Ishikawa (cell line): ENCODE measurements around the gene RPL9.
A peak's percentile ranks its signal among the peaks of the same experiment; 100 is the strongest.

Experiments used
- CEBPB ChIP-seq: IDR thresholded peaks from 2 replicates; pipeline ENCODE4 v1.6.1; 2012
- CREB1 ChIP-seq: IDR thresholded peaks from 2 replicates; pipeline ENCODE4 v1.6.1; 2012; ENCODE audit warnings: low read depth
- EGR1 ChIP-seq: IDR thresholded peaks from 2 replicates; pipeline ENCODE4 v1.6.1; 2012
- EP300 ChIP-seq: IDR thresholded peaks from 2 replicates; pipeline ENCODE4 v1.6.1; 2012; ENCODE audit warnings: borderline replicate concordance
- FOXM1 ChIP-seq: IDR thresholded peaks from 2 replicates; pipeline ENCODE4 v1.6.1; 2012; ENCODE audit warnings: low read depth, borderline replicate concordance
- NFIC ChIP-seq: IDR thresholded peaks from 2 replicates; pipeline ENCODE4 v1.6.1; 2012
- RAD21 ChIP-seq: IDR thresholded peaks from 2 replicates; pipeline ENCODE4 v1.6.1; 2012; ENCODE audit warnings: low read depth
- TAF1 ChIP-seq: IDR thresholded peaks from 2 replicates; pipeline ENCODE4 v1.6.1; 2012; ENCODE audit warnings: low read depth, mild to moderate bottlenecking
- TCF12 ChIP-seq: IDR thresholded peaks from 2 replicates; pipeline ENCODE4 v1.6.1; 2012; ENCODE audit warnings: low read depth
- TEAD4 ChIP-seq: IDR thresholded peaks from 2 replicates; pipeline ENCODE4 v1.6.1; 2012
- YY1 ChIP-seq: IDR thresholded peaks from 2 replicates; pipeline ENCODE4 v1.6.1; 2012; ENCODE audit warnings: low read depth
- ZBTB7A ChIP-seq: IDR thresholded peaks from 2 replicates; pipeline ENCODE4 v1.6.1; 2012; ENCODE audit warnings: low read depth
- TF ChIP-seq, protein P1 (sequence below): IDR thresholded peaks from 2 replicates; pipeline ENCODE4 v1.6.1; 2012; ENCODE audit warnings: low read depth, mild to moderate bottlenecking
- TF ChIP-seq, protein P2 (sequence below): IDR thresholded peaks from 2 replicates; pipeline ENCODE4 v1.6.1; 2012
- TF ChIP-seq, protein P3 (sequence below): IDR thresholded peaks from 2 replicates; pipeline ENCODE4 v1.6.1; 2012

The RPL9 gene

DNA sequence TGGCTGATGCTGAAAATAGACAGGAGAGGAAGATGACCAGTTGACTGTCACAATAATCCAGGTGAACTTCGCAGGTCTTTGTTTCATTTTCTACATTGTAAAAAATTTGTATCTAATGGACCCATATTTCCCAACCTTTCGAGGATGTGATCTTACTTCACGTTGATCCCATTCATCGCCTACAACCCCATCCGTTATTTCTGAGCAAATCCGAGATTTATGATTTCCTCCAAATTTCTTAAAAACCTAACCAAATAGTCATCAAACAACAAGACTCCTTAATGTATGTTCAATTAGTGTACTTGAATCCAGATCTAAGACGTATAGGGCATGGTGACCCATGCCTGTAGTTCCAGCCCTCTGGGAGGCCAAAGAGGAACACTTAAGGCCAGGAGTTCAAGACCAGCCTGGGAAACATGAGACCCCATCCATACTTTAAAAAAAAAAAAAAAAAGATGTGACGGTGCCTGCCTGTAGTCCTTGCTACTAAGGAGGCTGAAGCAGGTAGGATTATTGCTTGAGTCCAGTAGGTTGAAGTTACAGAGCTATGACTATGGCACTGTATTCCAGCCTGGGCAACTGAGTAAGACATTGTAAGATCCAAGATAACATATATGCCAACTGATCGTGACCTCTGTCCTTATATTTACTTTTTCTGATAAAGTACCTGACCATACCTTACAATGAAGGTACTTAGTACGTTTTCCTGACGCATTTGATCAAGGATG, 5.7 kb downstream of the RPL9 start:
- TF ChIP-seq CEBPB (no peak), ZBTB7A (no peak), EGR1 (no peak), TEAD4 (no peak)
- TF ChIP-seq, protein P1, sequence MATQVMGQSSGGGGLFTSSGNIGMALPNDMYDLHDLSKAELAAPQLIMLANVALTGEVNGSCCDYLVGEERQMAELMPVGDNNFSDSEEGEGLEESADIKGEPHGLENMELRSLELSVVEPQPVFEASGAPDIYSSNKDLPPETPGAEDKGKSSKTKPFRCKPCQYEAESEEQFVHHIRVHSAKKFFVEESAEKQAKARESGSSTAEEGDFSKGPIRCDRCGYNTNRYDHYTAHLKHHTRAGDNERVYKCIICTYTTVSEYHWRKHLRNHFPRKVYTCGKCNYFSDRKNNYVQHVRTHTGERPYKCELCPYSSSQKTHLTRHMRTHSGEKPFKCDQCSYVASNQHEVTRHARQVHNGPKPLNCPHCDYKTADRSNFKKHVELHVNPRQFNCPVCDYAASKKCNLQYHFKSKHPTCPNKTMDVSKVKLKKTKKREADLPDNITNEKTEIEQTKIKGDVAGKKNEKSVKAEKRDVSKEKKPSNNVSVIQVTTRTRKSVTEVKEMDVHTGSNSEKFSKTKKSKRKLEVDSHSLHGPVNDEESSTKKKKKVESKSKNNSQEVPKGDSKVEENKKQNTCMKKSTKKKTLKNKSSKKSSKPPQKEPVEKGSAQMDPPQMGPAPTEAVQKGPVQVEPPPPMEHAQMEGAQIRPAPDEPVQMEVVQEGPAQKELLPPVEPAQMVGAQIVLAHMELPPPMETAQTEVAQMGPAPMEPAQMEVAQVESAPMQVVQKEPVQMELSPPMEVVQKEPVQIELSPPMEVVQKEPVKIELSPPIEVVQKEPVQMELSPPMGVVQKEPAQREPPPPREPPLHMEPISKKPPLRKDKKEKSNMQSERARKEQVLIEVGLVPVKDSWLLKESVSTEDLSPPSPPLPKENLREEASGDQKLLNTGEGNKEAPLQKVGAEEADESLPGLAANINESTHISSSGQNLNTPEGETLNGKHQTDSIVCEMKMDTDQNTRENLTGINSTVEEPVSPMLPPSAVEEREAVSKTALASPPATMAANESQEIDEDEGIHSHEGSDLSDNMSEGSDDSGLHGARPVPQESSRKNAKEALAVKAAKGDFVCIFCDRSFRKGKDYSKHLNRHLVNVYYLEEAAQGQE = no peak

DNA sequence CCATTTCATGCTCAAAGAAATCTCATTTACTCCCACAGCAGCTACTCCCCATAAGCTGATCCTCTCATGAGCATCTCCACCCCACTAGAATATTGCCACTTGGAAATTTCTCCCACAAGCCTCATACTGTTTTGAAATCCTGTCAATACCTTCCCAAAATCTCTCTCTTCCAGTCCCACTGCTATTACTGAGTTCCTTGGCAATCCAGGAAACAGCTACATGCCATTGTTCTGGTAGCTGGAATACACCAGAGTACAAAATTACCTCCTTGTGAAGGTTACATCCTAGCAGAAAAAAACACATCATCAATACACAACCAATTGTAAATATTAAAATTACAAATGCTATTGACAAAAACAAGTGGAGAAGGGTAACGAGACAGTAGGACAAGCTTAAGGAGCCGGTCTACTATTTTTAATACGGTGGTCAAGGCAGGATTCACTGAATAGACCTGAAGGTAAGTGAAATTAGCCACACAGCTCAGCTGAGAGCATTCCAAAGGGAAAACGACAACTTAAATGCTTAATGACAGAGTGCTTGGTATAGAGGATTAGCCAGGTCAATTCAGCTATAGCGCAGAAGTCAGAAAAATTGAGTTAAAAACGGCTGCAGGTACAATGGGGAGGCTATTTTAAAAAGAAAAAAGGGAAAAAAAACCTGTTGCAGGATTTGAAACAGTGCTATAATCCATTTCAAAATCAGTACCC, 6.4 kb downstream of the RPL9 start:
- TF ChIP-seq TAF1 (0 out of 2 replicates have a peak, but pooled peaks have one; percentile 18), ZBTB7A (no peak)

DNA sequence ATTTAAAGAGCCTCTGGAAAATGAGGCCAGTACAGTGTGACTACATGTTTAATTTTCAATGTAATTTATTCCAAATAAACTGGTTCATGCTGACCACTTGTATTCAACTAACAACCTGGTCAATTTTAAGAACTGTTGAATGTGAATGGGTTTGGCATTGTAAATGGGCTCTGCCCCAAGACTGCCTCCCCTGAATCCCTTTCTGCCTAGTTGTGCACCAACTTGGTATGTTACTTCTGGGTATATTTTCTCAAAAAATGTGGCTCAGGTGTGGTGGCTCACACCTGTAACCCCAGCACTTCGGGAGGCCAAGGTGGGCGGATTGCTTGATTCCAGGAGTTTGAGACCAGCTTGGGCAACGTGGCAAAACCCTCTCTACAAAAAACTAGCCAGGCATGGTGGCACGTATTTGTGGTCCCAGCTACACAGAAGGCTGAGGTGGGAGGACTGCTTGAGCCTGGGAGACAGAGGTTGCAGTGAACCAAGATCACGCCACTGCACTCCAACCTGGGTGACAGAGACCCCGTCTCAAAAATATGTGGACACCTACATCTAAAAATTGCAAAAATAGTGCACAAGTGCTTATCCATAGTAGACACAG, 7.2 kb downstream of the RPL9 start:
- TF ChIP-seq, protein P2, sequence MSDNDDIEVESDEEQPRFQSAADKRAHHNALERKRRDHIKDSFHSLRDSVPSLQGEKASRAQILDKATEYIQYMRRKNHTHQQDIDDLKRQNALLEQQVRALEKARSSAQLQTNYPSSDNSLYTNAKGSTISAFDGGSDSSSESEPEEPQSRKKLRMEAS = no peak
- TF ChIP-seq EP300 = no peak
- TF ChIP-seq, protein P3, sequence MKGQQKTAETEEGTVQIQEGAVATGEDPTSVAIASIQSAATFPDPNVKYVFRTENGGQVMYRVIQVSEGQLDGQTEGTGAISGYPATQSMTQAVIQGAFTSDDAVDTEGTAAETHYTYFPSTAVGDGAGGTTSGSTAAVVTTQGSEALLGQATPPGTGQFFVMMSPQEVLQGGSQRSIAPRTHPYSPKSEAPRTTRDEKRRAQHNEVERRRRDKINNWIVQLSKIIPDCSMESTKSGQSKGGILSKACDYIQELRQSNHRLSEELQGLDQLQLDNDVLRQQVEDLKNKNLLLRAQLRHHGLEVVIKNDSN = no peak

DNA sequence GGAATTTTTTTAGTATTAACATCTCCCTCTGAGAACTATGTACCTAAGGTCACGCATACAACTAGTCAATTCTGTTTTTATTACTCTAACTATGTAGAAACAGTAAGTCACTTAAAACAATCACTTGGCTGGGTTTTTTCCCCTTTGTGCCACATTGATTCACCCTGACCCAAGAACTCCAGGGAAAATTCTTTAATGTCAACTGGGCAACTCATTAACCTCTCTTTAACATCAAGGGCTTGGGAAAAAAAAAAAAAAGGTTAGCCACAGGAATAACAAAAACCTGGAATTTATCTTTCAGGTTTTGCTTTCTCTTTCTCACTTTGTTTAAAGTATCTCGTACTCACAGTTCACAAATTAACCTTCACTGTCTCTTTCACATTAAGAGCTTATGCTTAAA, 8.1 kb downstream of the RPL9 start:
- no peak for TF ChIP-seq CREB1
- TF ChIP-seq EGR1 = no peak
- TF ChIP-seq, protein P1 = no peak
- TF ChIP-seq RAD21 = no peak

DNA sequence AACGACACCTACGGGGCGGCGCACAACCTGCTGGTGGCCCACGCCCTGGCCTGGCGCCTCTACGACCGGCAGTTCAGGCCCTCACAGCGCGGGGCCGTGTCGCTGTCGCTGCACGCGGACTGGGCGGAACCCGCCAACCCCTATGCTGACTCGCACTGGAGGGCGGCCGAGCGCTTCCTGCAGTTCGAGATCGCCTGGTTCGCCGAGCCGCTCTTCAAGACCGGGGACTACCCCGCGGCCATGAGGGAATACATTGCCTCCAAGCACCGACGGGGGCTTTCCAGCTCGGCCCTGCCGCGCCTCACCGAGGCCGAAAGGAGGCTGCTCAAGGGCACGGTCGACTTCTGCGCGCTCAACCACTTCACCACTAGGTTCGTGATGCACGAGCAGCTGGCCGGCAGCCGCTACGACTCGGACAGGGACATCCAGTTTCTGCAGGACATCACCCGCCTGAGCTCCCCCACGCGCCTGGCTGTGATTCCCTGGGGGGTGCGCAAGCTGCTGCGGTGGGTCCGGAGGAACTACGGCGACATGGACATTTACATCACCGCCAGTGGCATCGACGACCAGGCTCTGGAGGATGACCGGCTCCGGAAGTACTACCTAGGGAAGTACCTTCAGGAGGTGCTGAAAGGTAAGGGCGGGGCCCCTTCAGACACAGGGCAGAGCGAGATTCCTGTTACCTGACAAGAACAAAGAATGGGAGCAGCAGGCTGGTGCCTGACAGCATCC, 11.7 kb downstream of the RPL9 start:
- TF ChIP-seq TAF1 (no peak), EP300 (no peak), FOXM1 (no peak), CEBPB (no peak), NFIC (no peak), EGR1 (no peak), ZBTB7A (no peak), RAD21 (no peak), CREB1 (no peak), TEAD4 (no peak), TCF12 (no peak), YY1 (no peak)
- TF ChIP-seq, protein P1 = no peak
- TF ChIP-seq, protein P2 = no peak
- TF ChIP-seq, protein P3 = no peak
